Prostate gland (tissue), 2 donors: ENCODE measurements around the gene FAM163B.

ENCODE experiments used
- POLR2A ChIP-seq: fragments of 450-650 bp; IDR thresholded peaks from one replicate; pipeline ENCODE4 v1.6.1; 2016; ENCODE audit warnings: antibody characterized with exemption, mild to moderate bottlenecking
- POLR2AphosphoS5 ChIP-seq: sonication (generic); formaldehyde crosslinking; IDR thresholded peaks from one replicate; pipeline ENCODE4 v1.6.1; 2017; ENCODE audit warnings: antibody characterized with exemption
- TF ChIP-seq, protein P1 (sequence below), 4 experiments: fragments of 200-600 bp in 2 of 4; fragments of 450-650 bp in 2 of 4; sonication (generic) in 2 of 4; IDR thresholded peaks; 1 replicate in 3 of 4; 2 replicates in 1 of 4; pipeline ENCODE4 v1.5.1; 2016 to 2019; ENCODE audit warnings: antibody characterized with exemption in 4 of 4, mild to moderate bottlenecking in 2 of 4, moderate library complexity in 2 of 4

DNA sequence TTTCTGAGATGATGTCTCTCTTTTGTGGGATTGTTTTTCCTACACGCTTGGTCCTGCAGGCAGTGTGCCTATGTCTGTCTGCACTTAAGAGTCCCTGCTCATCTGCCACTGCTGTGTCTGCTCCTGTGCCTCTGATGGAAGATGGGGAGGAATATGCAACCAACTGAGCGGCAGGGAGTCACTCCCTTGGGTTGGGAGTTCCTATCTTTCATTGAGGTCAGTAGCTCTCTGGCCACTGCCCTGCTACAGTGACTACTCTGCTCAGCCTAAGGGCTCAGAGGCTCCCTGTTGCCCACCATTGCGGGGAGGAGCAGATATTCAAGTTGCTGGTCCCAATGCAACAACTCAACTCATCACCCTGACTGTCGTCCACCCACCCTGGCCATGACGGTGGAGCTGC lies 13.4 kb upstream of the FAM163B start:
- TF ChIP-seq, protein P1, sequence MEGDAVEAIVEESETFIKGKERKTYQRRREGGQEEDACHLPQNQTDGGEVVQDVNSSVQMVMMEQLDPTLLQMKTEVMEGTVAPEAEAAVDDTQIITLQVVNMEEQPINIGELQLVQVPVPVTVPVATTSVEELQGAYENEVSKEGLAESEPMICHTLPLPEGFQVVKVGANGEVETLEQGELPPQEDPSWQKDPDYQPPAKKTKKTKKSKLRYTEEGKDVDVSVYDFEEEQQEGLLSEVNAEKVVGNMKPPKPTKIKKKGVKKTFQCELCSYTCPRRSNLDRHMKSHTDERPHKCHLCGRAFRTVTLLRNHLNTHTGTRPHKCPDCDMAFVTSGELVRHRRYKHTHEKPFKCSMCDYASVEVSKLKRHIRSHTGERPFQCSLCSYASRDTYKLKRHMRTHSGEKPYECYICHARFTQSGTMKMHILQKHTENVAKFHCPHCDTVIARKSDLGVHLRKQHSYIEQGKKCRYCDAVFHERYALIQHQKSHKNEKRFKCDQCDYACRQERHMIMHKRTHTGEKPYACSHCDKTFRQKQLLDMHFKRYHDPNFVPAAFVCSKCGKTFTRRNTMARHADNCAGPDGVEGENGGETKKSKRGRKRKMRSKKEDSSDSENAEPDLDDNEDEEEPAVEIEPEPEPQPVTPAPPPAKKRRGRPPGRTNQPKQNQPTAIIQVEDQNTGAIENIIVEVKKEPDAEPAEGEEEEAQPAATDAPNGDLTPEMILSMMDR (IDR thresholded peaks at IDR 0.05), result no peak
- no peak for TF ChIP-seq POLR2AphosphoS5
- TF ChIP-seq POLR2A, result no peak
